HG02763 (cell line): ENCODE data around the gene ENDOV.

ENCODE experiments used
- ATAC-seq: cut with Tn5 transposase; IDR thresholded peaks from one replicate; pipeline ENCODE4 v1.9.1; 2021; ENCODE audit warnings: mild to moderate bottlenecking, moderate library complexity; ENCODE audit not compliant: unreplicated experiment

ENDOV gene

GRCh38 chr17:80414508-80414802, 512 bp upstream of the ENDOV start:
- no peak for ATAC-seq

- ATAC-seq, result no peak
These were observed 715 bp downstream of the ENDOV start for GRCh38 chr17:80415626-80416137.

- ATAC-seq, result no peak
These were observed 1.4 kb downstream of the ENDOV start for GRCh38 chr17:80416260-80416939.

GRCh38 chr17:80416940-80417293, 1.9 kb downstream of the ENDOV start:
- no peak for ATAC-seq

GRCh38 chr17:80418589-80418988, 3.6 kb downstream of the ENDOV start:
- no peak for ATAC-seq

- no peak for ATAC-seq
These were observed 4.3 kb downstream of the ENDOV start for GRCh38 chr17:80419255-80419654.

- ATAC-seq, result no peak
These were observed 6.6 kb downstream of the ENDOV start for GRCh38 chr17:80421381-80422090.

GRCh38 chr17:80422276-80422675, 7.3 kb downstream of the ENDOV start:
- no peak for ATAC-seq

- ATAC-seq, result no peak
These were observed 8.0 kb downstream of the ENDOV start for GRCh38 chr17:80422981-80423380.

- no peak for ATAC-seq
These were observed 8.7 kb downstream of the ENDOV start for GRCh38 chr17:80423536-80424225.

- ATAC-seq, result no peak
These were observed 9.3 kb downstream of the ENDOV start for GRCh38 chr17:80424261-80424660.

- ATAC-seq, result no peak
These were observed 10.2 kb downstream of the ENDOV start for GRCh38 chr17:80424878-80425765.

- ATAC-seq, result no peak
These were observed 11.0 kb downstream of the ENDOV start for GRCh38 chr17:80425835-80426426.

GRCh38 chr17:80426671-80427326, 11.8 kb downstream of the ENDOV start:
- no peak for ATAC-seq

- ATAC-seq, result no peak
These were observed 12.7 kb downstream of the ENDOV start for GRCh38 chr17:80427366-80428282.

- no peak for ATAC-seq
These were observed 13.4 kb downstream of the ENDOV start for GRCh38 chr17:80428363-80428762.

GRCh38 chr17:80428796-80429195, 13.8 kb downstream of the ENDOV start:
- ATAC-seq, result no peak

GRCh38 chr17:80429356-80430275, 14.6 kb downstream of the ENDOV start:
- no peak for ATAC-seq
